HG03039 (cell line): ENCODE measurements around the gene MED13.
"Not testable (repeated sequence)": the region's sequence is repeated elsewhere in the genome, so short reads cannot be mapped to it uniquely, and the experiment has no call there.

Experiments used
- ATAC-seq: cut with Tn5 transposase; IDR thresholded peaks from one replicate; pipeline ENCODE4 v1.9.1; 2021; ENCODE audit warnings: mild to moderate bottlenecking, moderate library complexity; ENCODE audit not compliant: unreplicated experiment

The MED13 gene

DNA sequence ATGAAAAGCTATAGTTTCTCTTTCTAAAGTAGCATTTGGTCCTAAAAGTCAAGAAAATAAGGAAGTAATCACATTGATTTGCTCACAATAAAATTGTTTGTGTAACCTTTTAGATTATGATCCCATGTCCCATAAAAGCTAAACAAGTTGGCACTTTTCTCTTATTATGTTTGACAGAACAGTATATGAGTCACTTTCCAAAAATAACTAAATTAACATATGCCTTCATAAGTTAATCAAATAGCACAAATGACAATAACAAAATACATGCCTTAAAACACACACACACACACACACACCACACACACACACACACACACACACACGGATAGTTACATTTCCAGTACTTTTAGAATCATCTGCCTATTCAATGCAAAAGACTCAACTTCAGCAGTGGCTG, 2.8 kb downstream of the MED13 start:
- no peak for ATAC-seq

DNA sequence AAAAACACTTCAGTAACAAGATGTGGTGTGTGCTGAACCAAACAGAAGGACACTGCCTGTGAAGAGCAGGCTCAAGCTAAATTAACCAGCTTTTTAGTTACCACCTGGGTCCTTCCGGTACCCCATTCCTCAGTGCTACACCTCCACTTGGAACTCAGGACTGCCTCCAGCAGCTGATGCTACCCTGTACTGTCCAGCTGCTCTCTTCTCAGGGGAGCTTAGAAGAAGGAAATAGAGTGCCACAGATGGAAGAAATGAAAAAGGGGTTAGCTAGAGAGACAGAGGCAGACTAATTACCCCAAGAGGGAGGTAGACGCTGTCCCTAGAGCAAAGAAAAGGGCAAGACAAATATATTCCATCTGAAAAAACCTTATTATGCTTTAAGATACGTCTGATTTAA, 5.7 kb downstream of the MED13 start:
- no peak for ATAC-seq

DNA sequence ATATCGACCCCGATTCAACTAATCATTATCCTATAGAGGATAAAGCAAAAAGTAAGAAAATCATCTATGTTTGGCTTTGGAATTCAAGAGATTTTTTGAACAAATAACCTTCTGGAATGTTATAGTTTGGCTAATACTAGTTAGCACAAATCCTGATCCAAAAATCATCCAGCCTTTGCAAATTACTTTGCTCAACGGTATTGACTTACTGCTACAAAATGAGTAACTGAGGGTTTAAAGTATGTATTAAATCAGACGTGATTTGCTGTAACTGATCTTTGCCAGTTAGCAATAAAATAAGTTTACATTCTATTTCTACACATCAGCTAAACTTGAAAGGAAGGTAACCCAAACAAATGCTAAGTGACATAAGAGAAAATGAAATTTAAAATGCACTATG, 6.5 kb downstream of the MED13 start:
- ATAC-seq = no peak

DNA sequence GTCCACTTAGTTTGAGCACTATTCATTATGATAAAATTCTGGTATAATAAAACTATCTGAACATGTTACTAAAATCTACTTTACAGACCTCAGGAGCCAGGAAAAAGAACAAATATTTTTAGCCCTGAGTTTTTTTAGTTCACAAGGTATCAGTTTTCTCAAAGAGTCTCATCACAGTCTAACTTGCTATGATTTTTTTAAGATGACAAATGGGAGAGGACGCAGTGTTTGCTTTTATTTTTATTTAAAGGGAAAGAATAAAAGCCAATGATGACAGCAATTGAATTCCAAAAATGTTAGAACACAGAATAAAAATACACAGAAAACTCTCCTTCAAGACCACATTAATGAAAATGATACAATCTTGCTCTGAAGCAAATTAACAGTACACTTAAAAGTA, 7.4 kb downstream of the MED13 start:
- no peak for ATAC-seq

DNA sequence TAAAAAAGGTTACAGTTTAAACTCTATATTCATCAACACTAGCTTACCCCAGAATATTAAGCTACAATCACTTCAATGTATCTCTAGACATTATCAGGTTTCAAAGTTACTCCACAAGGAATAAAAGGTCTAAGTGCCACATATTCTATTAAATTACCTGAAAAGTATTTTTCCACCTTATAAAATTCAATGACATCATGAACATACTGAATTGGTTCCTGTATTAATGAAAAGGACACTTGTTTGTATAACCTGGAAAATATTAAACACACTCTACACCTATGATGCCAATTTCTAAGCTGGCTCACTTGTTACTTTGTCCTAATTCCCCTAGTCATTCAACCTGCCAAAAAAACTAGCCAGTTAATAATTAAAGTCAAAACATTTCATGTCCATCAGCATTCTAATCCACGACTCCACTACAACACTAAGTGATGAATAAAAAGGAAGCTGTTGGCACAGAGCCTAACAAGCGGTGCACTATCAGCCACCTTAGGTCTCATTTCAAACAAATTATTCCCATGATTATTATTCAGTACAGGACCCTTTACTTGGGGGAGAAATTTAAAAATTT, 12.2 kb downstream of the MED13 start:
- ATAC-seq = no peak

DNA sequence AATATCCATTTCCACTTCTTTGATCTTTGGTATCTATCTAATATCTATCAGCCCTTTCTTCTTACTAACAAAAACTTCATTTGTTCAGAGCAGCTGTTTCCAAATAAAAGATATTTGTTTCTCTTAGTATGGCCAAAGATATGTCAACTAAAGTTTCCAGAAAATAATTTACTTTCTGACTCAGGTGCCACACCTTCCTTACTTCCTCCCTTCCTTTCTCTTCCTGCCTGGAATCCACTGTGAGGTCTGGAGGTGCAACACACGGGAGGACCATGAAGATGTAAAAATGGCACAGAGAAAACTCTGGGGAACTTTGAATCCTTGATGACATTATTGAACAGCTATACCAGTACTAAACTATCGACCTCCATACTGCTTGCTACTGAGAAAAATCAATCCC, 14.0 kb downstream of the MED13 start:
- ATAC-seq = no peak

DNA sequence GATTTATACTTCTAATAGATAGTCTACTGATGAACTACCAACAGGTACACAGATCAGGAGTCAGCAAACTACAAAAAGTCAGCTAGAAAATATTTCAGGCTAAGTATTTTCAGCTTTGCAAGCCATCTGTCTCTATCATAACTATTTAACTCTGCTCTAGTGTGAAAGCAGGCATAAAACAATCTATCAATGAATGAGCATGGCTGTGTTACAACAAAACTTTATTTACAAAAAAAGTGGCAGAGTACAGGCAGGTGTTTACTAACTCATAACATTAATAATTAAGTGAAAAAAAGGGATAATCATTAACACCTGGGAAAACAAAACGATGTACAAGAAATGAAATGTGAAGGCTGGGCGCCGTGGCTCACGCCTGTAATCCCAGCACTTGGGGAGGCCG, 15.8 kb downstream of the MED13 start:
- ATAC-seq = no peak

DNA sequence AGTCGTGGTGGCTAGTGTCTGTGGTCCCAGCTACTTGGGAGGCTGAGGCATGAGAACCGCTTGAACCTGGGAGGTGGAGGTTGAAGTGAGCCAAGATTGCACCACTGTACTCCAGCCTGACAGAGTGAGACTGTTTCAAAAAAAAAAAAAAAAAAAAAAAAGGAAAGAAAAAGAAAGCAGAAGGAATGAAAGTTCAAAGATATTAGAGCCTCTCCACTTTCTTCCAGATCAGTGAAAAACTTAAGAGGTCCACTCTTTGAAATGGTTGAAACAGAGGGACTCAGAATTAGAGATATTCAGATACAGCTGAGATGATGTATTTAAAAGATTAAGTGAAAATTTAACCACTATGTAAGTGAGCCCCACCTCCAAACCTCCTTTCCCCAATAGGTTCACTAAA, 16.8 kb downstream of the MED13 start:
- ATAC-seq = no peak

DNA sequence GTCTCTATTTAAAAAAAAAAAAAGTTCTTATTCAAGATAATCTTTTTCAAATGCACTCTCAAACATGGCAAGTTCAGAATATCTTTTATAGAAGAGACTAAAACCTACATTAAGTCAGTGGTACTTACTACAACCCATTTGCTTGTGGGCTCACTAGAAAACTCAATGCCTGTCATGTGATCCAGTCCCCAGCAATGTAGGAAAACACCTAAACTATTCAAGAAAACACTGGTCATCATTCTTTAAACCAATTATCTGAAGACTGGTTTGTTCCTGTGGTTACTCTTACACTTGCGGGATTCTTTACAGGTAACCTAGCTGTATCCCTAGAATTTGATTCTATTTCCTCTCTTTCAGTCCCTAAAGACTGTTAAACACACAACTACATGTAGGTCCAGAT, 19.6 kb downstream of the MED13 start:
- no peak for ATAC-seq

DNA sequence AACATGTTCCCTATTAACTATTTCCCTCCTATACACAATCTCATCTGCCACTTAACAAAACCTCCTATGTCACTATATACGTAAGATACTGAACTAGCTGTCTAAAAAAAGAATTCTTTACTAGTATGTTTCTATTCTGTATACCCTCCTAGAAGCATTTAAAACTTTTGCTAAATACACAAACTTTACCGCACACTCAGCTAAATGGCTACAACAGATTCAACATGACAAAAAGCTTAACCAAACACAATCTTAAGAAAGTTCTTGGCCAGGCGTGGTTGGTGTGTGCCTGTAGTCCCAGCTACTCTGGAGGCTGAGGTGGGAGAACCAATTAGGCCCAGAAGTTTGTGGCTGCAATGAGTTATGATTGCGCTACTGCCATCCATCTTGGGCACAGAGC, 20.0 kb downstream of the MED13 start:
- ATAC-seq = no peak

DNA sequence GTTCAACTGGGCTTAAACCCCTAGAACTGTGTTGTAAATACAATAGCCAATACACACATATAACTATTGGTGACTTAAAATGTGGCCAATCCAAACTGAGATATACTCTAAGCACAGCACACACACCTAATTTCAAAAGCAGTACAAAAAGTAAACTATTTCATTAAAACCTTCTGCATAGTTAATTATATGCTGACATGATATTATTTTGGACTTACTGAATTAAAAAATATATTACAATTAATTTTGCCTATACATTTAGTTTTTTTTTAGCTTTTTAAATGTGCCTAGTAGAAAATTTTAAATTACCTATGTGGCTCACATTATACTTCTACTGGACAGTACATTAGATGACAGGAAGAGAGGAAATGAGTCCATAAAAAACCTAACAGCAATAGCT, 21.5 kb downstream of the MED13 start:
- no peak for ATAC-seq

DNA sequence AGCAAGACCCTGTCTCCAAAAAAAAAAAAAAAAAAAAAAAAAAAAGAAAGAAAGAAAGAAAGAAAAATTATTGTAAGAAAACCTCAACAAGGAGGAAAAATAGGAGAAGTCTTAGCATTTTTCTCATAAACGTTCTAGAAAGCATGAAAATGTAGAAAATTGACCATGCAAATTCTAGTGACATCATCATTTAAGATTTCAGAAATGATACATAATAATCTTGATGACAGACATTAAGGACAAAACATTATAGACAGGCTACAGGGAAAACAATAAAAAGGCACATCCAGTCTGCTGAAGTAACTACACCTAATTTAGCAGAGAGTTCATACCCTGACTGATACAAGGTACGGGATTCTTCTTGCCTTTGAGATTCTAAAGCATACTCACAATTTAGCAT, 21.9 kb downstream of the MED13 start:
- ATAC-seq = no peak

DNA sequence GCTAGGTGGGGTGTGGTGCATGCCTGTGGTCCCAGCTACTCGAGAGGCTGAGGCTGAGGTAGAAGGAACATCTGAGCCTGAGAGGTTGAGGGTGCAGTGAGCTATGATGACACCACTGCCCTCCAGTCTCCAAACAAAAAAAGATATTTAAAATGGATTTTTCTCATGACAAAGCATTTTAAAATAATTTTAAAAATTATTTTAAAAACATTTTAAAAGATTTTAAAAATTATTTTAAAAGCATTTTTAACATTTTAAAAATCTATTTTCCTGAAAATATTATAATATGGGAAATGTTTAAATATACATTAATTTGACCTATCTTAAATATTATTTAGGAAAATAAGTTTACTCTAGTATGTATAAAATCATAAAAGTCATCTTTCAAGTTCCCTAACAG, 26.8 kb downstream of the MED13 start:
- ATAC-seq = no peak

DNA sequence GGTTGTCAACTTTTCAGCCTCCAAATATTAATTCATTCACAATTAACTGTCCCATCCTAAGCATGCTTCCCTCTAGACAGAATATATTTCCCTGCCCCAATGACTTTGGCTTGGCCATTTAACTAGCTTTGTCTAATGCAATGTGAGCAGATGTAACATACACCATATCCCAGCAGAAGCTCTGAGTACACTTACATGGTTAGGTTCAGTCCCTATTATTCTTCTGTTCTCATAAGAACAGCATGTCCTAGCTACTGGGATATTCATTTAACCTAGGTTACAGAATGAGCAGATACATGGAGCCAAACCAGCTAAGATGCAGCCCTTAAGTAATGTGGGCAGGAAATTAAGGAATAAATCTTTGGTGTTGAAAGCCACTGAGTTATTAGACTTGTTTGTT, 31.8 kb downstream of the MED13 start:
- no peak for ATAC-seq

DNA sequence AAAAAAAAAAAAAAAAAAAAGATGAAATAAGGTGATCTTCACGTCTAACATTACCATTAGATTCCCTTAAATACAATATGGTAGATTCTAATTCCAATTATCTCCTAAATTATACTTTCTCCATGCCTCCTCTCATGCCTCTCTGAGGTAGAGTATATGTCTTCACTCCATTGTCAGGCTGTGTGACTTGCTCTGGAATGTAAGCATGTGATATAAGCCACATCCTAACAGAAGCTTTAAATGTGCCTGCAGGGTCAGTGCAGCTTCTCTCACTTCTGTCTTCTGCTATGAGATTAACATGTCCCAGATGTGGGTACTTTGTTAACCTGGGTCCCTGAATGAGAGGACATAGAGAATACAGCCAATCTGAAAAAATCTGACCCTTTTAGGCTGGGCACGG, 32.6 kb downstream of the MED13 start:
- ATAC-seq = no peak

DNA sequence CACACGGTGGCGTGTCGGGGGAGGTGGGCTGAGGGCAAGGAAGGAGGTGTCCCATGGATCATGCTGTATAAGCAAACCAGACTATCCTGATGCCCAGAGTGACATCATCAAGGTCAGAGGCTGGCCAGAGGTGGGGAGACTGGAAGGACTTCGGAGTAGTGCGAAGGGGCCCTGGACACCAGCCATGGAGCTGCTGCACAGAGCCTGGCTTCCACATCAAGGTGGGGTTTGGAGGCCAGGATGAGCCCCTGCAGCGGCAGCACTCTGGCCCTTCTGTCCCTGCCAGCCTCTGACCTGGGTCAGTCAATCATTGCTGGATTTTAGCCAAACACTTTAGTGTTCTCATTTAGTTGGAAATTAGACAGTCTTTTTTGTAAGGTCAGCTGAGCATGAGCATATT, 34.8 kb downstream of the MED13 start:
- ATAC-seq = no peak

DNA sequence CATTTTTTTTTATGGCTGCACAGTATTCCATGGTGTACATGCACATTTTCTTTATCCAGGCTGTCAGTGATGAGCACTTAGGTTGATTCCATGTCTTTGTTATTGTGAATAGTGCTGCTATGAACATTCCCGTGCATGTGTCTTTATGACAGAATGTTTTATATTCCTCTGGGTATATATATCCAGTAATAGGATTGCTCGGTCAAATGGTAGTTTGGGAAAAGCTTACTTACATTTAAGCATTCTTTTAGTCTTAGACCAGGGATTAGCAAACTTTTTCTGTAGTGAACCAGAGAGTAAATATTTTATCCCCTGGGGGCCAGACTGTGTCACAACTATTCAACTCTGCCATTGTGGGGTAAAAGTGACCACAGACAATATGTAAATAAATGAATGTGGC, 40.2 kb downstream of the MED13 start:
- no peak for ATAC-seq

DNA sequence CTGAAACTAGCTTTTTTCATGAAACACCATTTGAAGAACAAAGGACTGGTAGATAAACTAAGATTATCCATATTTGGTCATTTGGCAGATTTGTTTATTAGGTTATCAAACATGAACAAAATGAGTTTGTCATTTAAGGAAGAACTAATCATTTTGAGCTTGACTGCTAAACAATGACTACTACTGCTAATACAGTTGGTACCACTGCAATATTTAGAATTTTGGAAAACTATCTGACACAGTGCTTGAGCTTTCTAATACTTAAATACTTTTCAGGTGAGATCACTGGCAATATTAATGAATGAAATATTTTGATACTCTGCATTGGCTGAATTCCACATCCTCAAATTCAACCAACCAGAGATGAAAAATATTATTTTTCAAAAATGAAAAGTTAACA, 47.2 kb downstream of the MED13 start:
- ATAC-seq = no peak

DNA sequence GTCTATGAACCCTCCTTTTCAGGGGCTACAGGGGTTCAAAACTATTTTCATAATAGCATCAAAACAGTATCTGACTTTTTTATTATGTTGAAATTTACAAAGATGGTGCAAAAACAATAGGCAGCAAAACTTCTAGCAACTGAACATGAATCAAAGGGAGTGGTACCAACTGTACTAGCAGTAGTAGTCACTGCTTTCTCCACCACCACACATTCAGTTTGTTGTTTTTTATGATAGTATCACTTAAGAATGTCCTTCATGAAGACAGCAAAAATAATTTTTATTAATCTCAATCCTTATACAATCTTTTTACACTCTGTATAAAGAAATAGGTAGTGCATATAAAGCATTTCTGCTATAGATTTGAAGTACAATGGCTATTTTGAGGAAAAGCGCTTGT, 47.6 kb downstream of the MED13 start:
- no peak for ATAC-seq

DNA sequence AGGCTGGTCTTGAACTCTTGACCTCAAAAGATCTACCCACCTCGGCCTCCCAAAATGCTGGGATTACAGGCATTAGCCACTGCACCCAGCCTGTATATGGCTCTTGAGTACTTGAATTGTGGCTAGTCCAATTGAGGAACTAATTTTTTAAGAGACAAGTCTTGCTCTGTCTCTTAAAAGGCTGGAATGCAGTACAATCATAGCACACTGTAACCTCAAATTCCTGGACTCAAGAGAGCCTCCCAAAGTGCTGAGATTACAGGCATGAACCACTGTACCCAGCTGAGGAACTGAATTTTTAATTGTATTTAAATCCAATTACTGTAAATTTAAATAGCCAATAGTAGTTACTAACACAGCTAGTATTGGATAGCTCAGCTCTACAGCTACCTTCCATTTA, 50.6 kb downstream of the MED13 start:
- ATAC-seq = no peak

DNA sequence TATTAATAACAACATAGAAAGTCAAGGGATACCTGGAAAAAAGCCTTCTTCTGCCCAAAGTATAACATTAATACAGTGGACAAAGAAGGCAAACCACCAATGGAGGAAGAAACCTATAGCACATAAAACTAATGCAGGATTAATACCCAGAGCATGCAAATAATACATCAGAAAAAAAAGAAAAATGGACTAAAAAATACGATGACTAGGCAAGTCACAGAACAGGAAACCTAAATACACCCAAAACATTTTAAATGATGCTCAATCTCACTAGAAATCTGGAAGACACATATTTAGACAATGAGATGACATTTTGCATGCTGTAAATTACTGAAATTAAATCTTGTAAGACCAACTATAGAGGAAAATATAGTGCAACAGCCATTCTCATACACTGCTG, 55.9 kb downstream of the MED13 start:
- no peak for ATAC-seq

DNA sequence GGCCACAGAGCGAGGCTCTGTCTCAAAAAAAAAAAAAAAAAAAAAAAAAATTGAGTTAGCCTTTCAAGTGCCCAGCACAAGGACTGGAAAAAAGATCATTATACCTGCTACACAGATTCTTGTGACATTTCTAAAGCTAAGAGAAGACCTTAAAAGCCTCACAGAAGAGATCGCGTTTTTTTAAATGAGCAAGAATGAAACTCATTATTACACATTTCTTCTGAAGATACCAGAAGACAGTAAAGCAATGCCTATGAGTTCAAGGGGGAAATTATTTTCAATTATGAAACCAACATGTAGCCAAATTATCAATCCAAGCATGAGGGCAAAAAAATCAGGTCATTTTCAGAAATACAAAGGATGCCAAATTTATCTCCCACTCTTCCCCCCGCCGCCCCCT, 56.8 kb downstream of the MED13 start:
- no peak for ATAC-seq

DNA sequence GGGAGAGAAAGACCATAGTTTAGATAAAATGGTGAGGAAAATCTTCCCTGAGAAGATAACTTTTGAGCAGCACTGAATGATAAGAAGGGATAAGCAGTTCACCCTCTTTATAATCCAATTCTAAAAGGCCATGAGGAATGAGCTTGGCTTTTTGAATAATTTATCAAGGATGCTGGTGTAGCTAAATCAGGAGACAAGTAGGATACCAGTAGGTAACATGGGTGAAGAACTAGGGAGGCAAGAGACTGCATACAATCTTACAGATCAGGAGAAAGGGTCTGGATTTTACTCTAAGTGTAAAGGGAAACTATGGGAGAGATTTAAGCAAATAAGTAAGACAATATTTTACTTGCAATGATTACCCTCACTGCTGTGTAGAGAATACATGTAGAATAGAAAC, 60.7 kb downstream of the MED13 start:
- ATAC-seq = no peak

DNA sequence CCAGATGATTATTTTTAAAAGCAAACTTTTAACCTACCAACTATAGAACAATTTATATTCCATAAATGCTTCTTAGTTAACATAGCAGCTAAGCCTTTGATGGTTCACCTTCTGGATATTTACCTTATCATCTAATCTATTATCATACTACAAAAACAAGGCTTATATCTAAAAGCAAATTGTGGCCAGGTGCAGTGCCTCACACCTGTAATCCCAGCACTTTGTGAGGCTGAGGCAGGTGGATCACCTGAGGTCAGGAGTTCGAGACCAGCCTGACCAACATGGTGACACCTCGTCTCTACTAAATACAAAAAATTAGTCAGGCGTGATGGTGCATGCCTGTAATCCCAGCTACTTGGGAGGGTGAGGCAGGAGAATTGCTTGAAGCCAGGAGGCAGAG, 61.9 kb downstream of the MED13 start:
- ATAC-seq = not testable (repeated sequence)
